Adipose tissue (tissue), 3 donors: ENCODE measurements around the gene ARL10. TPM values are rescaled to one million over a fixed set of nuclear protein-coding genes. Genes with fewer than 3 reads are reported as not detected.

ENCODE experiments used
- H3K27ac ChIP-seq: one replicate; pipeline ENCODE4 v1.5.1; 2013; ENCODE audit warnings: low read depth, low read length
- WGBS, 3 donors: extraction: QIAGEN DNeasy Blood & Tissue Kit; methylation state at CpG; one replicate each; pipeline ENCODE4 v1.1.7; 2013; 5-methylcytosine and 5-hydroxymethylcytosine counted together
- polyA plus RNA-seq, 3 donors: library from polyadenylated mRNA; stranded (reverse); fragments of 200-250 nt; gene quantifications; one replicate each; pipeline ENCODE4 v1.2.3, GENCODE V29; 2013
- donor health status: healthy with polysubstance abuse.
- donor health status: Bipolar disorder and iron deficiency.
- donor health status: healthy.

ARL10 gene, protein sequence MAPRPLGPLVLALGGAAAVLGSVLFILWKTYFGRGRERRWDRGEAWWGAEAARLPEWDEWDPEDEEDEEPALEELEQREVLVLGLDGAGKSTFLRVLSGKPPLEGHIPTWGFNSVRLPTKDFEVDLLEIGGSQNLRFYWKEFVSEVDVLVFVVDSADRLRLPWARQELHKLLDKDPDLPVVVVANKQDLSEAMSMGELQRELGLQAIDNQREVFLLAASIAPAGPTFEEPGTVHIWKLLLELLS
- 1 to 10 TPM in 2 of 3 donors, under 1 TPM in 1; 0.99 to 3.1 (median 1.3) TPM for polyA plus RNA-seq

DNA sequence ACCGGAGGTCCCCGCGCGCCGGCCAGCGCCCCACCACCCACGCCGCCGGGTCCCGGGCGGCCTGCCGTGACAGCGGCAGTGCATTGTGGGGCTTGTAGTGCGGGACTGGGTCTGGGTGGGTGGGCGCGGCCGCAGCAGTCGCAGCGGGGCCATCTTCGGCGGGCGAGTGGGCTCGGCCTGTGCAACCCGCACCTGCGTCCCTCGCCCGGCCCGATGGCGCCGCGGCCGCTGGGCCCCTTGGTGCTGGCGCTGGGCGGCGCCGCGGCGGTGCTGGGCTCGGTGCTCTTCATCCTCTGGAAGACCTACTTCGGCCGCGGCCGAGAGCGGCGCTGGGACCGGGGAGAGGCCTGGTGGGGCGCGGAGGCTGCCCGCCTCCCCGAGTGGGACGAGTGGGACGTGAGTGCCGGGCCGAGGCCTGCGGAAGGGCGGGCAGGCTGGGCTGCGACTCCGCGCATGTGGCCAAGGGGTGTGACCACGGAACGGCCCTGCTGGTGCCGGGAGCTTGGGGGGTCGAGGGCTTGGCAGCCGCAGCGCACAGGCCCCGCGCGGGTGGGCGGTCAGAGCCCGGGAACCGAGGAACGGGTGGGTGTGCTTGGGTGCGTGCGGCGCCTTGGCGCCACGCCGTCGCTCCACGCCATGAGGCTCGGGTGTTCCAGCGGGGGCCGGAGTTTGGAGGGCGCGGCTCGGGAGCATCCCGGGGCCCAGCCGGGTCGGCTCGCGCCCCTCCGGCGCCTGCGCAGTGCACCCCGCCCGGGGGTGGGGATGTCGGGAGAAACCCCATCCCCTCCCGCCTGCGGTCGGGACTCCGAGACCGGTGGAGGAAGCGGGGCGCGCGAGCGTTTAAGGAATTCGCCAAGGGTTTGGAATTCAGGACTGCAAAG, at the start of gene ARL10:
TSS of gene ARL10 (plus strand) at position 137 of the 881 bp plus-strand sequence. CDS start at position 214, 77 bp downstream.
- H3K27ac ChIP-seq: no peak within 1 kb of the TSS
- WGBS, 3 donors: 1% methylated on average over 93 to 108 of the region's 108 CpGs

DNA sequence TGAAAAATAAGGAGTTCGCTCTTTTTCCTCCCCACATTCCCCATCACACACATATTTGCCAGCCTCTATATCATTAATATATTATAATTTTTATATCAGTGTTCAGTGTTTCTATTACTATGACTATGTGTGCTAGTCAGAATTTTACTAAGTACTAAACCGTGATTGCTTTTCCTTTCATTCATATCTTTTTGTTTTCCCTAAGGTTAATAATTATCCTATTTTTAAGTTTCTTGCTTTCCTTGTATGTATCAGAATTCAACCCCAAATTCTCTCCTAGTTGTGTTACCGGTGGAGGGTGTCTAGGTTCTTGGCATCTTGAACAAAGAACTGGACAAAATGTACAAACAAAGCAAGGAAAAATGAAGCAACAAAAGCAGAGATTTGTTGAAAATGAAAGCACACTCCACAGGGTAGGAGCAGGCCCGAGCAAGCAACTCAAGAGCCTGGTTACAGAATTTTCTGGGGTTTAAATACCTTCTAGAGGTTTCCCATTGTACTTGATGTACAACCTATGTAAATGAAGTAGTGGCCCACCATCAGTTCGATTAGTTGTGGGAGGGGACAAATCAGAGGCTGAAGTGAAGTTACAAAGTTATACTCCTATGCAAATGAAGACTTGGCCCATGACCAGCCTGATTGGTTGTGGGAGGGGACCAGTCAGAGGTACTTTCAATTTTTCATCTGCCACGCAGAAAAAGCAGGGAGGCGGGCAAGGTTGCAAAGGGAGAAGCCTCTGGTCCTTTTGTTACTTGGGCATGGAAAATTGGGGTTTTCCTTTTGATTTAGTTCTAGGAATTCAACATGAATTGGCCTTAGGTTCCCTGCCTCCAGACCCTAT, 47.5 kb upstream of the ARL10 start:
- WGBS, 3 donors: 71 to 90% (median 86%) methylated on average over 7 of the region's 7 CpGs
- H3K27ac ChIP-seq: no peak overlapping the region

DNA sequence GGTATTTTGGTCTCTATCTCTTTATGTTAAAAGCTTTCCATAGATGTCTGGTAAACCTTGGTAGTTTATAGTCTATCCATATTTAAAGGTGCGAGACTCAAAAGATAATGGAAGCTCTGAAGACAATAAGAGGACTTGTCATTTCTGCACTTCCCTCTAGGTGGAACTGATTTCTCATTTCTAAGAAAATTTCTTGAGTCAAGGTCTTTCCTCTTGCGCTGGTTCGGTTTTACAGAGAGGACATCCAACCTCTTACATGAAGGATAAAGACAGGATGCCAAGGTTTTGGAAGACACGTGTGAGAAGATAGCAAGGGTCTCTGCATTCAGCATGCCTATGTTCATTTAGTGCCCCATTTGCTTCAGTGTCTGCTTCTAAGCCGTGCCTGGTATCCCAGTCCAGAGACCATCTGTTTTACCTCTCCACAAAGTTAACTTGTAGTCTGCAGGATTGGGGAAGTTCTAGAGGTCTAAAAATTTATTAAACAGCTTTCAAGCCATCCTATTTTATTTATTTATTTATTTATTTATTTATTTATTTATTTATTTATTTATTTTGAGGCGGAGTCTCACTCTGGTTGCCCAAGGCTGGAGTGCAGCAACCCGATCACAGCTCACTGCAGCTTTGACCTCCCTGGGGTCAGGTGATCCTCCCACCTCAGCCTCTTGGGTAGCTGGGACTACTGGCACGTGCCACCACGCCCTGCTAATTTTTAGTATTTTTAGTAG, 45.3 kb upstream of the ARL10 start:
- WGBS, 3 donors: 86 to 91% (median 89%) methylated on average over 9 of the region's 9 CpGs
- H3K27ac ChIP-seq: no peak overlapping the region

DNA sequence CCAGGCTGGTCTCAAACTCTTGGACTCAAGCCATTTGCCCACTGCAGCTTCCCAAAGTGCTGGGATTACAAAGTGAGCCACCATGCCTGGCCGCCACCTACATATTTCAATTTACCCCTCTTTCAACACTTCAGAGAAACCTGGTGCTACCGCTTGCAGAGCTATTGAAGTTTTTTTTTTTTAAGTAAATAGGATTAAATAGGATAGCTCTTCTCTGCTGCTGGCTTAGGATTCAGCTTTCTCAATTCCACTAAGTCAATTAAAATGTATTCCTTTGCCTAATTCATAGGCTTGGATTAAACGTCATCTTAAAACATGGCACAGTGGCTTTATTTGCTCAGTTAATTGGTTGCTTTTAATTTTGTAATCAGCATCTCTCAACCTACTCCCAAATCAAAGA, 44.7 kb upstream of the ARL10 start:
- no peak overlapping the region for H3K27ac ChIP-seq
- 95 to 99% (median 97%) methylated on average over 3 of the region's 3 CpGs for WGBS, 3 donors

DNA sequence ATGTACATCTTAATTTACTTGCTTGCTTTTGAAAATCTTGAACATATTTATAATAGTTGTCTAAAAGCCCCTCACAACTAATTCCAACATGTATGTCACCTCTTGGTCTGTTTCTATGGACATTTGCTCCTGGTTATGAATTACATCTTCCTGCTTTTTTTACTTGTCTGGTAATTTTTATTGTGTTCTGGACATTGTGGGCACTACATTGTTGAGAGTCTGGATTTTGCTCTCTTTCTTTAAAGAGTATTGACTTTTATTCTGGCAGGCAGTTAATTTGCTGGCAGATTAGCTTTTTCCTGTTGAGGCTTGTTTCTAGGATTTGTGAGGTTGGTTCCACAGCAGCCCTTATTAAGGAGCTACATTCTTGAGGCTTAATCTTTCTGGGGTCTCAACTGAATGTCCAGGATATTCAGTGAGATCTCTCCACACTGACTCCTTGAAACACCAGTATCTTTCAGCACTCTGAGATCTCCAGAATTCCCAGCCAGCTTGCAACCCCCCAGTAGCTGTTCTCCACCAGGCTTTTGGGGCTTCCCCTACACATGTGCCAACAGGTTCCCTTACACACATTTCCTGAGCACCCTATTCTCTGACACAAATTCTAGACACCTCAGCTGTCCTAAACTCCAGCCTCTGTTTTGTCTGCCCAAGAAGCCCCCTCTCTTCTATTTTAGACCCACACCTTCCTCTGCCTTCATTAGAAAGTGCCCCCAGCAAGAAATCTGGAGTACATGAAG, 31.1 kb upstream of the ARL10 start:
- no peak overlapping the region for H3K27ac ChIP-seq

DNA sequence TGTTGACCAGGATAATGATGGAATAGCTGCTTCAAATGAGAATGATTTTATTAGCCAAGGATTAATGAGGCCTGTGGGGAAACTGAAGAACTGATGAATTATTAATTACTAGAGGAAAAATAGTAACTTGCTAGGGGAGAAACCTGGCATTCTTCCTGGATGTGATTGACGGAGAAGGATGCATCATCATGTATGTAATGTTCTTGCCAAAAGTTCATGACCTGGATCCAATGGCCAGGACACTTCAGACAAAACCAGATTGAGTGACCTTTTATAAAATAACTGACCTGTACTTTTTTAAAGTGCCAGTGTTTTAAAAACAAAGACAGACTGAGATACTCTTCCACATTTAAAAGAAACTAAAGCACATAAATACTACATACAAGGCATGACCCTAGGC, 27.4 kb upstream of the ARL10 start:
- no peak overlapping the region for H3K27ac ChIP-seq
- WGBS, 3 donors: 73 to 77% (median 77%) methylated on average over 1 of the region's 1 CpG

DNA sequence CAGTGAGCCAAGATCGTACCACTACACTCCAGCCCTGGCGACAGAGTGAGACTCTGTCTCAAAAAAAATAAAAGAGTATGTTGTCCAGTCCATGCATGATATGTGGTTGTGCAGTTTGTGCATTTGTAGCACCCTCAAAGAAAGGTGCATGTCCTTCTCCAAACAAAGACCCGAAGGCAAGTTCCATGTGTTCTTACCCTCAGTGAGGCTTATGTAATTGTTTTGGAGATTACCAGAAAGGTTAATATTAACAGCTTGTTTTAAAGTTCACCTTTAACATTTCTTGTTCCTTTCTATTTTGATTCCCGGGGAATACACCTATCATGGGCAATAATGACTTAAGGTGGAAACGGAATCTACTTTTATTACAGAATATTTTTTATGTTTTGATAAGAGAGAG, 26.0 kb upstream of the ARL10 start:
- no peak overlapping the region for H3K27ac ChIP-seq
- 73 to 95% (median 94%) methylated on average over 5 of the region's 5 CpGs for WGBS, 3 donors

DNA sequence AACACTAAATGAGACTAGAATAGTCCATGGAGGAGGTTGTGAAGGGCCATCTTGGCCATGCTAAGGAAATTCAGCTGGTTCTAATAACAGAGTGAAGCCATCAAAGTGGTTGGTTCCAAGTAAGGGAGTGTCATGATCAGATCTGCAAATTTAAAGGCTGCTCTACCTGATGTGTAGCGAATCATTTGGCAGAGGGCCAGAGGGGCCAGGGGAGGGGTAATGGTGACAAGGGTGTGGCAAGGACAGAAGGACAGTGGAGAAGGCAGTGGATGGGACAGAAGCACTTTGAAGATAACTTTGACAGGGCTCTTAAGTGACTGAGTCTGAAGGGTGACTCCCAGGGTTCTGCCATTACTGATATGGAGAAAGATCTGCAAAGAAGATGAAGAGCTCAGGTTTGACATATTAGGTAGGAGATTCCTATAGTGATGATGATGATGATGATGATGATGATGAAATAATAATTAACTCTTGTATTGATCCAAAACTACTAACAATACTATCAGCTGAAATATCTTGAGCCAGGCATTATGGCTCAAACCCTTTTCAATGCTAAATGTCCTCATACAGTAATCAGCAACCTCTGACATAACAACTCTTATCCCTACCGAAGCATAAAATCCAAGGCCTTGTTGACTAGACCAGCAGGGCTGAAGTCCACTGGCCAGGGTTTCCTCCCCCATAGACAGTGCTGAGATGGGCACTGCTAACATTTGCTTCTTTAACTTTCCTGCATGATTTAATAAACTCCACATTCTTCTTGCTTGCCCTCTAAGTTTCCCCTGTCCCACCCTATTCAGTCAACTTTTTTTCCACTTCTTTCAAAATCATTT, 23.7 kb upstream of the ARL10 start:
- H3K27ac ChIP-seq: no peak overlapping the region
- 81 to 99% (median 83%) methylated on average over 2 of the region's 2 CpGs for WGBS, 3 donors

DNA sequence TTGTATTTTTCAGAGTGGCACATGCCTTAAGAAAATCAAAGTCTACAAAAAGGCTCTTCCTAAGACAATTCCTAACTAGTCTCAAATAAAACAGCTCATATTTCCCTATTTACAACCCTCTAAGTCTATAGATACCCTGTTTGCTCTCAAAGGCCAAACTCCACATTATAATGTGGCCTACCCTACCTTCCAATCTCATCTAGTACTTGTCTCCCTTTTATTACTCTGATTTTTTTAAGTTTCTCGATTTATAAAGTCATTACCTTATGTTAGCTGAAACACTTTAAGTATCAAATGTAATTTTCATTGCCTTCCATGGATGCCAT, 23.2 kb upstream of the ARL10 start:
- no peak overlapping the region for H3K27ac ChIP-seq
- 88 to 99% (median 93%) methylated on average over 1 of the region's 1 CpG for WGBS, 3 donors

DNA sequence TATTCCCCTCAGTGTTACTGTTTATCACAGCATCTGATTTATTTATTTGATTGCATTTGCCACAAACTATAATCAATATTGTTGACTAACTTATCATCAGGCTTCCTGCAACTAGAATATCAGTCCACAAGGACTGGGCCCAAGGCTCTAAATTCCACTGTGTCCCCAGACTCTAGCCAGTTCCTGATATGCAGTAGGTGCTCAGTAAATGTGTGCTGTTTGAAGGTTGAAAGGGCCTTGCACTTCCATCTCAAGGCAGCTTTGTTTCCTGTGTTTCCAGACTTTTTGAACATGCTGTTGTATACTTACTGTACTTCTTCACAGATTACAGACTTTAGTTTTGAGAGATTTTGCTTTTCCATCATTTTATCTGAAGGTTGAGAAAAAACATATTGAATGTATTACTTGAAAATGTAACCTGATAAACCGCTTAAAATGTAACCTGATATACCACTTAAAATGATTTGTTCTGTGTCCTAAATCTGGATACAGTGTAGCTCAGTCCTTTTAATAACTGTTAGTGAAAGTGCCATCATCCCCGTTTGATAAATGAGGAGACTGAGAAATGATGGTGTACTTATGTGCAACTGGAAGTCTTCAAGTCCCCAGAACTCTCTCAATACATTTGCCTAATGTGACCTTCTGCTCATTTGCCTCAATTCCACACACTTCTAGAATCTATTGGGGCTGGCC, 22.4 kb upstream of the ARL10 start:
- no peak overlapping the region for H3K27ac ChIP-seq
- WGBS, 3 donors: 63 to 75% (median 72%) methylated on average over 2 of the region's 2 CpGs

DNA sequence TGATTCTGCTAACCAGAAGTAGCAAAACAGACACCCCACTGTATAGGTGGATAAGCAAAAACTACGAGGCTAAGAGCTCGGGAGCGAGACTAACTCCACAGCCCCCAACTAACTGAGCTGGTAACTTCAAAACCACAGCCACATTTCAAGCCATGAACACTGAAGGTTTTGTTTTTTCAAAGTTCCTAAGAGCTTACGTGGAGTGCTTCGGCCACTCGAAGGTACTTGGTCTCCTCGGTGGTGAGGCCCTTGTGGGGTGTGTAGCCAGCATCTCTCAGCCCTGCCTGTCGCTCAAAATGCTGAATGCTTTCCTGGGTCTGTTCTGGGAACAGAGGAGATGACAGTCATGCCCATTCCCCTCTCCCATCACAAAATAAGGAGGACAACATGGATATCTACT, 14.9 kb upstream of the ARL10 start:
- no peak overlapping the region for H3K27ac ChIP-seq
- 94 to 97% (median 96%) methylated on average over 8 of the region's 8 CpGs for WGBS, 3 donors

DNA sequence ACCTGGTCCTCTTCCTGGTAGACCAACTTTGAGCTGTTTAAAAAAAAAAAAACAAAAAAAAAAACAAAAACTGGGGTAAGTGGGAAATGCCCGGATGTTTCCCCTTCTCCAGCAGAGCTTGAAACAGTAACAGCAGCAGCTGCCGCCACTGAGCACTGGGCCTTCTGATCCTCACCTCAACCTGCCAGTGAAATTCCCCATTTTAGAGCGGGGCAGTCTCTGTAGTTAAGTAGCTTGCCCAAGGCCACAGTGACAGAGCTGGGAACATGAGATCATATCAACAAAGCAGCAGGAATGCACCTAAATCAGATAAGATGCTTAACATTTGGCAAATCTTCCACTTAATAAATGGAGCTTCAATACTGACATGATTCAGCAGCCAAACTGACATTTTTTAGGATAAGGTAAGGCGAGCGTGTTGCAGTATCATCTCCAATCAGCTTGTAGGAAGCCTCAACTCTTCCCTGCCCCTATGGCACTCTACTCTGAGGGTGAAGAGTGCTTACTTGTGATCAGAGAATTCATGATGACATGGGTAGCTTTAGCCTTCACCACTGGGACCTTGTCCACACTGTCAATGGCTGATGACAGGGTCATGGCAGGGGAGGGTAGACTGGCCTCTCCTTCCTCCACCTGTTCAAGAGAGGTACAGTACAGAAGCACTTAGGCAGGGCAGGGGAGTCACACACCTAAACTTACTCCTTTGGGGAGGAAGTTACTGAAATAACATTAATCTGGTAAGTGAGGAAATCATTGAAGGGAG, 13.0 kb upstream of the ARL10 start:
- 91 to 99% (median 93%) methylated on average over 5 of the region's 5 CpGs for WGBS, 3 donors
- no peak overlapping the region for H3K27ac ChIP-seq

DNA sequence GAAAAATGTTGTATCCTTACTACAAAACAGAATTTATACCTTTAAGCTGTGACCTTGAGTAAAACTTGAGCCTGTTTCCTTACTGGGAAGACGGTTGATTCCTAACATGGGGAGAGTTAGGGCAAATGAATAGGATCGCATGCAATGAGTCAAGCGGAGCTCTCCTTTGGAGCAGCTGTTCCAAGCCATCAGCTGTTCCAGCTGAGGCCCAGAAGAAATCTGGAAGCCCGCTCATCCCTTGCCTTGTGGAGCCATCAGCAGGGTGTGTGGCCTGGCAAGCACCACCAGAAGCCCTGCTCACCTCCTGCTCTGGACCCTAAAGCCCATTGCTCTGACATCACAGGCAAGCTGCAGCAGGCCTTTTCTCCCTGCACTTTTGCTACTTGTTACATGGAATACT, 11.8 kb upstream of the ARL10 start:
- 88 to 97% (median 97%) methylated on average over 4 of the region's 4 CpGs for WGBS, 3 donors
- no peak overlapping the region for H3K27ac ChIP-seq

DNA sequence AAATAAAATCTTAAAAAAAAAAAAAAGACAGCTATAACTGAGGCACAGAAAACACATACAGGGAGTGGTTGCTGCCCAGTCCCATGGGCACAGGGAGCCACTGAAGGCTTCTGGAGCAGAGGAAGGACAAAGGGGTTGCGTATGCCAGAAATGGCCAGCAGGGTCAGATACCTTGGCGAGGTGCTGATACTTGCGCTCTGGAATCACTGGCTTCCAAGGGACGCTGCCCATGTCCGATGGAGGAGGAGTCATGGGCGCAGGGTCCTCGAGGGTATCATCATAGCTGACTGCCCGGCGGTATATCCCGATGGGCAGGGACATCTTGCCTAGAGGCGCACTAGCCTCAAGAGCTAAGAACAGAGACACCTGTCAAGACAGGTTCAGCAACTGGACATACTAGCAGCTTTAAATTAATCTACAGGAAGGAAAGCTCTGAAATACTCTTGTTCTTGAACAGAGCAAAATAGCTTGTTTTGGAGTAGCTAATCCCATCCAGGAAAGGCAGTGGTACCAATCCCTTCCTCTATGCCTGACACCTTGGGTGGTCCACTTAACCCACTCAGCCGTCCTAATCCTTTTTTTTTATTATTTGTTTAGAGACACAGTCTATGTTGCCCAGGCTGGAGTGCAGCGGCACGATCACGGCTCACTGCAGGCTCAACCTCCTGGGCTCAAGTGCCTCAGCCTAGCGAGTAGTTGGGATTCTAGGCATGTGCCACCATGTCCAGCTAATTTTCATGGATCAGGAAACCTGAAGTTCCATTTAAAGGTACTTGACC, 9.7 kb upstream of the ARL10 start:
- no peak overlapping the region for H3K27ac ChIP-seq
- WGBS, 3 donors: 93% methylated on average over 16 of the region's 16 CpGs

DNA sequence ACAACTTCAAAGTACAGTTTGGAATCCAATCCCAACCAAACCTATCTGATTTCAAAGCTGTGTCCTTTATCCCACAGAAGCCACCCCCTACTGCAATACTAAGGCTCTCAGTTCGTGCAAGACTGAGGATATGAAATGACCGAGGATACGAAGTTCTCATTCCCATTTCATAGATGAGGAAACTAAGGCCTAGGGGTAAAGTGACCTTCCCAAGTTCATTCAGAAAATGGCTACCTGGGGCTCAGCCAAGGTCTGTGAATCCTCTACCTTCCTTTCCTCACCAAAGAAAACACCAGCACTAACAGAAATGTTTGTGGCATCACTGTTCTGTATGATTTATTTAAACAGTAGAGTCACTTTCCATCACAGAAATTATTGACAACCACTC, 9.1 kb upstream of the ARL10 start:
- 89 to 92% (median 90%) methylated on average over 3 of the region's 3 CpGs for WGBS, 3 donors
- no peak overlapping the region for H3K27ac ChIP-seq
